HUES6 (cell line): Measurements from ENCODE around the gene UBE2D4.
"Not testable (repeated sequence)": the region's sequence is repeated elsewhere in the genome, so short reads cannot be mapped to it uniquely, and the experiment has no call there.

Experiments used
- H3K27ac ChIP-seq: 2 replicates; pipeline ENCODE4 v1.7.0; 2013; ENCODE audit warnings: low read depth, mild to moderate bottlenecking, low read length, inconsistent platforms
- H3K27me3 ChIP-seq: 2 replicates; pipeline ENCODE4 v1.6.1; 2013; ENCODE audit warnings: low read length; ENCODE audit not compliant: control insufficient read depth, insufficient read depth
- H3K36me3 ChIP-seq: 2 replicates; pipeline ENCODE4 v1.6.1; 2013; ENCODE audit warnings: low read length; ENCODE audit not compliant: control insufficient read depth, insufficient read depth
- H3K4me1 ChIP-seq: 2 replicates; pipeline ENCODE4 v1.6.1; 2013; ENCODE audit warnings: low read length; ENCODE audit not compliant: control insufficient read depth, insufficient read depth
- H3K4me3 ChIP-seq: 2 replicates; pipeline ENCODE4 v1.5.1; 2013; ENCODE audit warnings: low read depth, low read length
- H3K9ac ChIP-seq: one replicate; pipeline ENCODE4 v1.6.1; 2013; ENCODE audit warnings: mild to moderate bottlenecking, low read length
- H3K9me3 ChIP-seq: 2 replicates; pipeline ENCODE4 v1.6.1; 2013; ENCODE audit warnings: low read depth, low read length; ENCODE audit not compliant: control insufficient read depth, insufficient read depth

UBE2D4 gene

GRCh38 chr7:43891069-43891955, 34.9 kb upstream of the UBE2D4 start:
- Histone ChIP-seq H3K9me3 (no peaks in the 10 kb centered on the region), H3K36me3 (no peaks in the 10 kb centered on the region; the same call in 1 of the 2 replicates), H3K27me3 (no peaks in the 10 kb centered on the region), H3K27ac (no peak overlapping the region), H3K4me3 (no peak overlapping the region), H3K4me1 (no peaks in the 10 kb centered on the region), H3K9ac (no peak overlapping the region)

DNA sequence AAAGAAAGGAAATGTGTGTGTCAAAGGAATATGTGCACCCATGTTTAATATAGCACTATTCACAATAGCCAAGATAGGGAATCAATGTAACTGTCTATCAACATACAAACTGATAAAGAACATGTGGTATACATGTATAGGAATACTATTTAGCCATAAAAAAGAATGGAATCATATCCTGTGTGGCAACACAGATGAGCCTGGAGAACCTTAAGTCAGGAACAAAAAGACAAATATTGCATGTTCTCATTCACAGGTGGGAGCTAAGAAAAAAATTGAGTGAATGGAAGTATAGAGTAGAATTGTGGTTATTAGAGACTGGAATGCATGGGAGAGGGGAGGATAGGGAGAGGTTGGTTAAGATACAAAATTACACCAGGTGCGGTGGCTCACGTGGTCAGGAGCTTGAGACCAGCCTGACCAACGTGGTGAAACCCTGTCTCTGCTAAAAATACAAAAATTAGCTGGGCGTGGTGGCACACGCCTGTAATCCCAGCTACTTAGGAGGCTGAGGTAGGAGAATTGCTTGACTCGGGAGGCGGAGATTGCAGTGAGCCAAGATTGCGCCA, 30.3 kb upstream of the UBE2D4 start:
- Histone ChIP-seq H3K27ac (no peak overlapping the region), H3K27me3 (no peaks in the 10 kb centered on the region), H3K9ac (no peak overlapping the region), H3K36me3 (no peaks in the 10 kb centered on the region), H3K9me3 (no peaks in the 10 kb centered on the region), H3K4me1 (no peaks in the 10 kb centered on the region), H3K4me3 (no peak overlapping the region)

DNA sequence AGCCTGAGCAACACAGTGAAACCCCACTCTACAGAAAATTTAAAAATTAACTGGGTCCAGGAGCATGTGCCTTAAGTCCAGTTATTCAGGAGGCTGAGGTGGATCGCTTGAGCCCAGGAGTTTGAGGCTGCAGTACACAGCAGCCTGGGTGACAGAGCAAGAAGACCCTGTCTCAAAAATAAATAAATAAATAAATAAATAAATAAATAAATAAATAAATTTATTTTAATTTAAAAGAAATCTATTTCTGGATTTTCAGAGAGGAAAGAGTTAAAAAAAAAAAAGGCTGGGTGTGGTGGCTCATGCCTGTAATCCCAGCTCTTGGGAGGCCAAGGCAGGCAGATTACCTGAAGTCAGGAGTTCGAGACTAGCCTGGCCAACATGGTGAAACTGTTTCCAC, 27.7 kb upstream of the UBE2D4 start:
- H3K36me3 ChIP-seq, H3K4me1 ChIP-seq, H3K4me3 ChIP-seq, H3K27ac ChIP-seq, H3K9me3 ChIP-seq, H3K27me3 ChIP-seq, H3K9ac ChIP-seq: not testable (repeated sequence)

DNA sequence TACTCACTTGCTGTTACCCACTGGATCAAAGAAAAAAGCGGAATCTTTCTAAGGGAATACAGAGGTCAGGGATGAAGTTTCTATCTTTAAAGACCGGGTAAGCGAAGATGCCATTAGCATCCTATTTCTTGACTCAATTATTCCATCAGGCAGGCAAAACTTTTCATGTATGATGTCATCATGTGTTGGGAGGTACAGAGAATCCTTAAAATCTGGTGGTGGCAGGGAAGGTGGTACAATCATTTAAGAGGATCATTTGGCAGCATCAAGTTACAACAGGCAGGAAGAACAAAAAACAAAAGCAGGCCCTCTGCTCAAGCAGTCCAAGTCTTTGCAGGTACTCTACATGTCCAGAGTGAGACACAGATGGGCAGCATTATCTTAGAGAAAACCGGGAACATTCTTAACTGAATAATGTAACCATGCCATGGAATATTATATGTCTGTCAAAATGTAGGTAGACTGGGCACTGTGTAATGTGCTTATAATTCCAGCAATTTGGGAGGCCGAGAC, 23.6 kb upstream of the UBE2D4 start:
- Histone ChIP-seq H3K4me3 (no peak overlapping the region), H3K4me1 (peaks cover 20% of the 10 kb centered on the region), H3K36me3 (no peaks in the 10 kb centered on the region)

DNA sequence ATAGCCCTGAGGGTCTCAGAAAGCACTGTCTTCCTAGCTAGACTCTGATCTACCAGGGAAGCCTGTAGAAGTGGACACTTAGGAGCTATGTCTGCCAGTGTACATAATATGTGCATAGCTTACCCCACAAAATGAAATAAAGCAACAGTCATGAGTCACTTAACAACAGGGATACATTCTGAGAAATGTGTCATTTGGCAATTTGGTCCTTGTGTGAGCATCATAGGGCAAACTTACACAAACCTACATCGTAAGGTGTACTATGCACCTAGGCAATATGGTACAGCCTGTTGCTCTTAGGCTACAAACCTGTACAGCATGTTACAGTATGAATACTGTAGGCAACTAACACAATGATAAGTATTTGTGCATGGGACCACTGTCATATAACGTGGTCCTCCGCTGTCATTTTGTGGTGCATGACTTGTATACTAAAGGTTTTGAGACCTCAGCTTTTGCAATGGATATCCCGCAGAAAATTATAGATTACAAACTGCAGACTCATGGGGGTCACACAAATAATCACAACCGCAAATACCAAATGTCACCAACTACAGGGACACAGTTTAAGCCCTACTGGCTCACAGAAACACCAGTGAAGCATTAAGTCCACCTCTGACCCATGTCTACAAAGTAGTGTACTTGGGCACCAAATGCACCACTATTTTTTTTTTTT, 21.6 kb upstream of the UBE2D4 start:
- no peaks in the 10 kb centered on the region for H3K36me3 ChIP-seq
- no peak overlapping the region for H3K9ac ChIP-seq
- H3K4me3 ChIP-seq: peak overlapping the region; percentile 74
- H3K27ac ChIP-seq: no peak overlapping the region
- no peaks in the 10 kb centered on the region for H3K9me3 ChIP-seq
- peaks cover 3% of the 10 kb centered on the region; the same call in 1 of the 2 replicates for H3K27me3 ChIP-seq
- H3K4me1 ChIP-seq: peaks cover 20% of the 10 kb centered on the region

More for the DNA sequence above, 23.6 kb upstream of the UBE2D4 start:
- no peak overlapping the region for H3K9ac ChIP-seq
- peaks cover under 1% of the 10 kb centered on the region; the same call in 1 of the 2 replicates for H3K27me3 ChIP-seq
- no peak overlapping the region for H3K27ac ChIP-seq
- H3K9me3 ChIP-seq: no peaks in the 10 kb centered on the region

- Histone ChIP-seq H3K27me3 (peaks cover 3% of the 10 kb centered on the region; the same call in 1 of the 2 replicates), H3K27ac (no peak overlapping the region), H3K4me3 (peak overlapping the region; percentile 74), H3K4me1 (peaks cover 20% of the 10 kb centered on the region), H3K9ac (peak overlapping the region; percentile 47), H3K36me3 (no peaks in the 10 kb centered on the region), H3K9me3 (no peaks in the 10 kb centered on the region)
Measured at GRCh38 chr7:43905209-43905946, 20.9 kb upstream of the UBE2D4 start.

DNA sequence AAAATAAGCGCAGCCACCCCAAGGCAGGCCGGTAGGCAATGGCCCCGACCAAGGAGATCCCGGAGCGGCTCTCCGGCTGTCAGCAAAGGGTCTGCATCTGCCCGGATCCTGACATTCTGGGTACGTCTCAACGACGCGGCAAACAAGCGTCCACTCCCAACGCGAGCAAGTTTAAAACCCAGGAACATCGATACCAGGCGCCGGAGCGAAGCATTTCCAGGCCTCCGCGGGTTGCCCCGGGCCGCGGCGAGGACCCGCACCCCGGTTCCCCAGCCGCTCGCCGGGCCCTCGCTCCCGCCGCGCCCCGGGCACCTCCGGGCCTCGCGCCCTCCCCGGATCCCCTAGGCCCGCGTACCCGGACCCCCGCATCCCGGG, 20.3 kb upstream of the UBE2D4 start:
- no peak overlapping the region for H3K27ac ChIP-seq
- H3K9ac ChIP-seq: peak overlapping the region; percentile 47
- peak overlapping the region; percentile 74 for H3K4me3 ChIP-seq
- peaks cover 3% of the 10 kb centered on the region; the same call in 1 of the 2 replicates for H3K27me3 ChIP-seq
- H3K9me3 ChIP-seq: no peaks in the 10 kb centered on the region
- H3K36me3 ChIP-seq: no peaks in the 10 kb centered on the region
- peaks cover 20% of the 10 kb centered on the region for H3K4me1 ChIP-seq

GRCh38 chr7:43906331-43907010, 19.8 kb upstream of the UBE2D4 start, which contains the start of gene URGCP:
Gene URGCP, minus strand, starts transcription at chr7:43906596. Its CDS starts 21 bp downstream, at chr7:43906575.
- Histone ChIP-seq H3K4me3 (peak within 1 kb of the TSS; percentile 74), H3K27me3 (peaks cover 3% of the 10 kb centered on the region; the same call in 1 of the 2 replicates), H3K9me3 (no peaks in the 10 kb centered on the region), H3K27ac (no peak within 1 kb of the TSS), H3K36me3 (no peaks in the 10 kb centered on the region), H3K4me1 (peaks cover 16% of the 10 kb centered on the region), H3K9ac (peak within 1 kb of the TSS; percentile 71)

DNA sequence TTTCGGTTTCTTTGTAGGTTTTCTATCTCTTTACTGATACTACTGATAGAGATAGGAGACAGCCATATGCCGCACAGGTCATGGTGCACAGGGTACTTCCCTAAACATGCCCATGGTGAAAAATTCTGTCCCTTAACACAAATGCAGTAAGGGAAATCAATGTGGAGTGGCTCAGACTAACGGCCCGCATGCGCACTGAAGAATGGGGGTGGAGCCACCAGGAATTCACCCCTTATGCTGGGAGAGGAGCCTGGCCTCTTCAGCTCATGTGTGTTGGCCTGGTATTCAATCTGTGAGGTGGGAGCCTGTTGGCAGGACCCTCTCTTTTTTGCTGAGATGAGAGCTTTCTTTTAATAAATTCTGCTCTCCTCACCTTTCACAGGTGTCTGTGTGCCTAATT, 11.4 kb upstream of the UBE2D4 start:
- Histone ChIP-seq H3K9me3 (peaks cover 9% of the 10 kb centered on the region), H3K27ac (no peak overlapping the region)

DNA sequence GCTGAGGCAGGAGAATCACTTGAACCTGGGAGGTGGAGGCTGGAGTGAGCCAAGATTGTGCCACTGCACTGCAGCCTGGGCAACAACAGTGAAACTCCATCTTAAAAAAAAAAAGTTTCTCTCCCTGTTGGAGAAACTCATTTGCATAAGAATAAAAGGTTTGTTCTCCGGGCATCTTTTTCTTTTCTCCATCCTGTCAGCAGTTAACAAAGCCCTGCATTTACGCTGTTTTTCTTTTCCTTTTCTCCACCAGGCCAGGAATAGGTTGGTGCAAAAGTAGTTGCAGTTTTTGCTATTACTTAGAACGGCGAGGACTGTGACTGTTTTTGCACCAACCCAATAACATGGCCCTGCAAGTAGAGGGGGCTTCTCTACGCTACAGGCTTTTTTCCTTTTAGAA, 10.3 kb upstream of the UBE2D4 start:
- no peak overlapping the region for H3K27ac ChIP-seq
- no peak overlapping the region for H3K9ac ChIP-seq
- H3K36me3 ChIP-seq: peaks cover 3% of the 10 kb centered on the region; the same call in 1 of the 2 replicates
- H3K4me1 ChIP-seq: peaks cover 5% of the 10 kb centered on the region
- H3K27me3 ChIP-seq: no peaks in the 10 kb centered on the region
- H3K9me3 ChIP-seq: peaks cover 9% of the 10 kb centered on the region
- no peak overlapping the region for H3K4me3 ChIP-seq

More for the DNA sequence above, 11.4 kb upstream of the UBE2D4 start:
- H3K36me3 ChIP-seq: peaks cover 3% of the 10 kb centered on the region; the same call in 1 of the 2 replicates
- no peak overlapping the region for H3K4me3 ChIP-seq
- H3K27me3 ChIP-seq: no peaks in the 10 kb centered on the region
- H3K4me1 ChIP-seq: peaks cover 5% of the 10 kb centered on the region
- H3K9ac ChIP-seq: no peak overlapping the region
